GM12892 (cell line): Measurements from ENCODE around the gene MEGF9.

ENCODE experiments used
- POLR2A ChIP-seq: IDR thresholded peaks from 2 replicates; pipeline ENCODE4 v1.6.1; 2011; ENCODE audit warnings: low read depth, low read length, control low read depth
- POLR2AphosphoS5 ChIP-seq: IDR thresholded peaks from 2 replicates; pipeline ENCODE4 v1.6.1; 2011; ENCODE audit warnings: low read depth, low read length, control low read depth
- TAF1 ChIP-seq: IDR thresholded peaks from 2 replicates; pipeline ENCODE4 v1.6.1; 2011; ENCODE audit warnings: low read depth, mild to moderate bottlenecking, control low read depth, low read length, borderline replicate concordance

GRCh38 chr9:120702075-120702474 is 12.2 kb downstream of the MEGF9 start:
- TF ChIP-seq POLR2A (no peak), POLR2AphosphoS5 (no peak), TAF1 (no peak)
